ENCODE measurements around the gene RFK.

DNA sequence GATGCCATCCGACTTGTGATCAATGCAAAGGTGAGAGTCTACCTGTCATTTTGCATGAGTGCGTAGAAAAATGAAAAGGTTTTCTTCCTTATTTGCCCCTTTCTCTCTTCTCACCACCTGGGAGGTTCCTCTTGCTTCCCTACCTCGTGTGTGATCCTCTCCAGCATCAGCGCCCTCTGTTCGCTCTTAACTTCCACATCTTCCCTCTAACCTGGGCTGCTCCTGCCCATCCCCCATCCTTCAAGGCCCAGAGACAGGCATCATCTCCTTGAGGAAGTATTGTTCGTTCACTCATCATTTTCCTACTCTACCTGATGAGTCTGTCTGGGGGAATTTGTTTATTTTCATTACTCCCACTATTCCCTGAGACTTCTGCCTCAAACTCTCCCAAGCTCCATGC lies 55.8 kb downstream of the RFK start:
- no peak for TF ChIP-seq EZH2 (IDR thresholded peaks at IDR 0.05; ENCODE audit: borderline replicate concordance)
- no peak for TF ChIP-seq EZH2phosphoT487 (IDR thresholded peaks at IDR 0.05; ENCODE audit: low read depth, severe bottlenecking, unreplicated experiment)
- TF ChIP-seq, protein P1, sequence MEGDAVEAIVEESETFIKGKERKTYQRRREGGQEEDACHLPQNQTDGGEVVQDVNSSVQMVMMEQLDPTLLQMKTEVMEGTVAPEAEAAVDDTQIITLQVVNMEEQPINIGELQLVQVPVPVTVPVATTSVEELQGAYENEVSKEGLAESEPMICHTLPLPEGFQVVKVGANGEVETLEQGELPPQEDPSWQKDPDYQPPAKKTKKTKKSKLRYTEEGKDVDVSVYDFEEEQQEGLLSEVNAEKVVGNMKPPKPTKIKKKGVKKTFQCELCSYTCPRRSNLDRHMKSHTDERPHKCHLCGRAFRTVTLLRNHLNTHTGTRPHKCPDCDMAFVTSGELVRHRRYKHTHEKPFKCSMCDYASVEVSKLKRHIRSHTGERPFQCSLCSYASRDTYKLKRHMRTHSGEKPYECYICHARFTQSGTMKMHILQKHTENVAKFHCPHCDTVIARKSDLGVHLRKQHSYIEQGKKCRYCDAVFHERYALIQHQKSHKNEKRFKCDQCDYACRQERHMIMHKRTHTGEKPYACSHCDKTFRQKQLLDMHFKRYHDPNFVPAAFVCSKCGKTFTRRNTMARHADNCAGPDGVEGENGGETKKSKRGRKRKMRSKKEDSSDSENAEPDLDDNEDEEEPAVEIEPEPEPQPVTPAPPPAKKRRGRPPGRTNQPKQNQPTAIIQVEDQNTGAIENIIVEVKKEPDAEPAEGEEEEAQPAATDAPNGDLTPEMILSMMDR (IDR thresholded peaks at IDR 0.05; ENCODE audit: poor library complexity), result no peak
